GM19397 (cell line): ENCODE data around the gene PIEZO1.

Experiments used
- ATAC-seq: cut with Tn5 transposase; IDR thresholded peaks from one replicate; pipeline ENCODE4 v1.9.1; 2021; ENCODE audit warnings: mild to moderate bottlenecking, moderate library complexity; ENCODE audit not compliant: unreplicated experiment

Gene PIEZO1

DNA sequence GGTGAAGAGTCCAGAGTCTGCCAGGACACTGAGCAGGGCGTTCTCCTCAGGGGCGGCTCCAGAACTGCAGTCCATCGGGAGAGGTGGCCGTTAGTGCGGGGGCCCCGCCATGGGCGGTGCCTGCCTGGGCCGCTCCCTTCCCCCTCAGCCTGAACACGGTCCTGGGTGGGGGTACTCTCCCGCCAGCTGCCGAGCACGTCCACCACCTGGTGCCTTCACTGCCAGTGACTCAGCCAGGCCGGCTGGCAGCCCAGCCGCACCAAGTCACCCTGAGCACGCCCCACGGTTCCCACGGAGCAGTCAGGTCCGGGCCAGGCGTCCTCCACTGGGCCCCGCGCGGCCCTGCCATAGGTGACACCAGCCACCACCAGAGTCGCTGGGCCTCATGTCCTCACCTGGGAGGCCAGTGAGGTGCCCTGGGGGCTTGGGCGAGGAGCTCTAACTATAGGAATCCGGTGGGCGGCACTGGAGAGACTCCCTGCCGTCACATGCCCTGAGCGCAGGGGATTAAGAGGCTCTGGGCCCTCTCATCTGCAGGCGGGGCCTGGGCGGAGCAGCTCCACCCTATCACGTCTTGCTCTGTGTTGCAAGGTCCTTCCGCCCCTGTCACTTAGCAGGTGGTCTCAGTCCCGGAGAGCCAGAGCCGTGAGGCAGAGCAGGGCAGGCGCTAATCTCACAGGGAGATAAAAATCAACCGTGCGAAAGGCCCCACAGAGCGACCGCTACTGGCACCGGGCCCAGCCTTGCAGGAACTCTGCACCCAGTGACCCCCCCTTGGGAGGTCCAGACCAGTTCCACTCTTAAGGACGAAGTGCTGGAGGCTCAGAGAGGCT is 14.3 kb downstream of the PIEZO1 start:
- no peak for ATAC-seq

DNA sequence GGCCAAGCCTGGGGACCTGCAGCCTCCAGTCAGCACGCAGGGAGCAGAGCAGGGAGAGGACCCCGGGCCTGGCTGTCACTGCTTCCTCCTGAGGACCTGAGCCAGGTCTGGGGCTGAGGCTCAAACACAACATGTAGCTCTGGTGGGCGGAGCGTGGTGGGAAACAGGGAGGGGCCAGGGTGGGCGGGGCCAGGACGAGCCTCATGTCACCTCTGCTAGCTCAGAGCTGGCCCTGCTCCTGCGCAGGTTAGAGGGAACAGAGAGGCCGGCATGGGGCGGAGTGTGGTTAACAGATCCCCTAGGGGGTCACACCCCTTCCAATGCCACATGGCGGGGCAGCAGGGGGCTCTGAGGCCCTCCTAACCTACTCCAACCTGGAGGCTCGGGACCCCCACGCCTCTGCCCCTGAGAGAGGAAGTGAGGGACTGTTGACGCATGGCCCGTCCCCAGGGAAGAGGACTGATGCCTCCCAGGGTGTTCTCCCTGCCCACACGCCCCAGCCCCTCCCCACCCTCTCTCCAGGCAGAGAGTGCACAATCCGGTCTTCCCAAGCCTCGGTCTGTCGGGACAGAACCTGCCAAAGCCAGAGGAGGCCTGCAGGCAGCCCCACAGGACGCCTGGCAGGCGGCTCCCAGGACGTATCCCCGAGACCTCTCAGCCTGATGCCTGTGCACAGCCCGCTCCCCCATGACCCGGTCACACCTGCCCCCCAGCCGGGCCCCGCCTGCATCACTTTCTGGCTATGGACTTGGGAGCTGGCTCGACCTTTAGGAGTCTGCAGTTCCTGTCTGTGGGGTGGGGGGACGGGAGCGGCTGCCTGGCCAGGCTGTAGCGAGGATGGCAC is 15.2 kb downstream of the PIEZO1 start:
- ATAC-seq, result no peak

DNA sequence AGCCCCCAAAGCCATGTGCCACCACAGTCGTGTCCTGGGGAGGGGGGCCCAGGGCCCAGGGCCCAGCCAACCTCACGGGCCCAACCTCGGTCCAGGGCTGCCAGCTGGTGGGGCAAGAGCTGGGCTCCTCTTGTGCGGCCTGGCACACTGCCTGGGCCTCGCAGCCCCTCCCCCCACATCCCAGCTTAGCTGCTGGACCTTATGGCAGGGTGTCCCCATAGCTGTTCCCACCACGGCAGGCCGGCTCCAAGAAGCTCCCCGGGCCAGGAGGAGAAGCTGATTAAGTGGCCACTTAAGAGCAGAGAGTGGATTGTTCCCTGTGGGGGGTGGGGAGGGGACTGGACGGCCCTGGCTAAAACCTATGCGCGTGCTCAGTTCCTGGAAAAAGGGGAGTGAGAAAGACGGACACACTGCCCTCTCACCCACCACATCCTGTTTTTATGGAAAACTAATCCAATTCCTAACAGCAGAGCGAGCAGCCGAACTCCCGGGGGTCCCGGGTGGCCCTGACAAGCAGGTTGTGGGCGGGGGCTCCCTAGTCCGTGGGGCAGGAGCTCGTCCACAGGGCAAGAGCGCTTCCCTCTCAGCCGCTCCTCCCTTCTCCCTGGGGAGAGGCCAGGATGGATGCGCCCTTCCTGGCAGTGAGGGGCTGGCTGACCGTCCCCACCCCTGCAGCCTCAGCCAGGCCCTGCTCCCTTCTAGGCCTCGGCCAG is 16.8 kb downstream of the PIEZO1 start:
- ATAC-seq, result no peak

DNA sequence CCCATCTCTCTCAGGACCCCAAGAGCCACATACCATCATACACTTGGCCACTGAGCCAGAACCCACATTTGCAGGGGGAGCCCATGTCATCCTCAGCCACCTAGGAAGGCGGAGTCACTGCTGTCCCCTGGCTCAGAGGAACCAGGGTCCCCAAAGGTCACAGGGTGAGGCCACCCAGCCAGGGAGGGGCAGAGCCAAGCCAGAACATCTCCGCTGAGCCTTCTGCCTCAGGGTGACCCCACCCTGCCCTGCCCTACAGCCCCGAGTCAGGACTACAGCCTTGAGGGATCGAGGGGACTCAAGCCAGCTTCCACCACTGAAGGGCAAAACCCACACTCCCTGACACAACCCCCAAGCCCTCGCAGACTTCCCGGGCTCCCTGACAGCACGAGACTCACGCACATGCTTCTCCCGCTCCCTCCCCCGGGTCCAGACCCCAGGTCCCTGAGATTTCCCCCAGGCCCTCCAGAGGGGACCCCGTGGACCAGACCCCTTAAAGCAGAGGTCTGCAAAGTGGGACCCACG is 17.4 kb downstream of the PIEZO1 start:
- no peak for ATAC-seq

DNA sequence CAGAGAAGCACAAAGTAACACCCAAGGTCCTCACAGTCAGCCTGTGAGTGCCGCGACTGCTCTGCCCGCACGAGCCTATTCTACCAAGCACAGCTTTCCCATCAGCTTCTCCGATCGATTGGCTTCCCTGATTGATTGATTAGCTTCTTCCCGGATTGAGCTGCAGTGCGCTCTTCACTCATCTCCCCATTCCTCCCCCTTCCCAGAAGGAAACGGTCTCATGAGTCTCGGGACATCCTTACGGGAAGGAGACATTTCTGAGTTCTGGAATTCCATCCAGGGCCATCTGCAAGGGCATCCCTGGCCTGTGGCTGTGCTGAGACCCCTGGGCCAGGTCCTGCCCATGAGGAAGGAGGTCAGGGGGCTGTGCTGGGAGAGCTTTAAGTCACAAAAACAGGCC is 18.0 kb downstream of the PIEZO1 start:
- no peak for ATAC-seq

DNA sequence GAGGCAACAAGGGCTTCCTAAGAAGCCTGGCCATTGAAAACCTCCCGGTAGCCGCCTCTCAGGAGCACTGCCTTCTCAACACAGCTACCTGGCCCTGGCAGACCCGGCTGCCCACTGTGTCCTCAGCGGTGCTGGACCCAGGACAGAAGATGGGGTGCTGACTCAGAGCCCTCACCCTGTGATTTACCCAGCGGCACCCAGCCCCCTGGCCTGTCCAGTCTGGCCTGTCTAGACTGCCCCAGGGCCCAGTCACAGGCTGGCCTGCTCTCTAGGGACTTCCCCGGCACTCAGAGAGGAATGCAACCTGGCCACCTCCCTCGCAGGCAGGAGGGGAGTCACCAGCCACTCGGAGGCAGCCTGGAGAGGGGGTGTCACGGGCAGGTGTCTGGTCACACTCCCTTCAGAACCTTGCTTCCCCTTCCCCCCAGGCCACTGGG is 20.1 kb downstream of the PIEZO1 start:
- no peak for ATAC-seq

DNA sequence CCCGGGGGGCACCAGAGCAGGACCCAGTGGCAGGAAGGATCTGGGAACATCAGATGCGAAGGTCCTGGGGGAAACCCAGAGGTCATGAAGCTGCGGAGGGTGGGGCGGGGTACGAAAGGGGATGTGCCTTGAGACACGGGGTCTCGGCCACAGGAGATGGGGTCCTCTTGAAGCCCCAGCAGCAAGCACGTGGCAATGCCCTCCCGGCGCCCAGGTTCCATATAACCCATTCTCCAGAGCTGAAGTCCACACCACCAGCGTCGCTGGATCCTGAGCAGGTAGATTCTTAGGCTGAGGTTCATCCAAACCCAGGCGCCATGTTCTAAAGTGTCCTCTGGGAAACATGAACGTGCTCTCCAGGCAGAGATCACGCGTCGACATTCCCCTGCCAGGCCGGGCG is 20.9 kb downstream of the PIEZO1 start:
- ATAC-seq, result no peak

DNA sequence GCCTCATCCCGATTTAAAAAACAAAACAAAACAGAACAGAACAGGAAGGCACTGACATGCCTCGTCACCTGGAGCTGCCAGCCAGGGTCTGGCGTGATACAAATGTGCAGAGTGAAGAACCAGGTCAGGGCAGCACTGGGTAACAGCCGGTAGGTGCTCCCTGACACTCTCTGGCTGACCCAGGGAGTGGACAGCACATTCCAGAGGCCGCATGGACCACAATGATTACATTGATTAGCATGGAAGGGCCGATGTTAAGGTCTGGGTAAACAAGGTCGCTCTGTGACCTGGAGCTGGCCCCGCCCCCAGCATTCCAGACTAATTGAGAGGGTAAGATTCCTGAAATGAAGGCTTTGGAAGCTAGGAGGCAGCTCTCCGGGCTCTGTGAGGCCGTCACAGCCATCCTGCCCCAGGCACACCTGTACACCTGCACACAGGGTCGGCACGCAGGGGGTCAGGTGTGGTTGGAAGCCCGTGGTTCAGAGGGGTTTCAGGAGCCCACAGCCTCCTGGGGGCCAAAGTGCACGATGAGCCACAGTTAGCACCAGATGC is 21.4 kb downstream of the PIEZO1 start:
- no peak for ATAC-seq

DNA sequence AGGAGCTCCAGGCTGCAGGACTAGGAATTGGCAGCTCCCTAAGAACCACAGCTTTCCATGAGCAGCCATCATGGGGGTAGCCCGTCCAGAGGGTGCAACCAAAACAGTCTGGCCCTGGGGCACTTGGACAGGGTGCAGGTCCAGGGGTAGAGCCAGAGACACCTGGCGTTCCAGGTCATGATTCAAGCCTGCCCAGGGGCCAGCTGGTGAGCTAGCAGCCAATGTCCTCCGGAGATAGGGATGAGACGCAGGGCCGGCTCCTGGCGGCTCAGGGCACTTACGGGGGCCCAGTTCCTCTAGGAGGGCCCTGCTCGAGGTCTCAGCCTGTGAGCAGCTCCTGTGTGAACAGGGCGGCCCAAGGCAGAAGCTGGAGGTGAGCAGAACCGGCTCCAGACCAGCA is 22.1 kb downstream of the PIEZO1 start:
- ATAC-seq, result no peak

DNA sequence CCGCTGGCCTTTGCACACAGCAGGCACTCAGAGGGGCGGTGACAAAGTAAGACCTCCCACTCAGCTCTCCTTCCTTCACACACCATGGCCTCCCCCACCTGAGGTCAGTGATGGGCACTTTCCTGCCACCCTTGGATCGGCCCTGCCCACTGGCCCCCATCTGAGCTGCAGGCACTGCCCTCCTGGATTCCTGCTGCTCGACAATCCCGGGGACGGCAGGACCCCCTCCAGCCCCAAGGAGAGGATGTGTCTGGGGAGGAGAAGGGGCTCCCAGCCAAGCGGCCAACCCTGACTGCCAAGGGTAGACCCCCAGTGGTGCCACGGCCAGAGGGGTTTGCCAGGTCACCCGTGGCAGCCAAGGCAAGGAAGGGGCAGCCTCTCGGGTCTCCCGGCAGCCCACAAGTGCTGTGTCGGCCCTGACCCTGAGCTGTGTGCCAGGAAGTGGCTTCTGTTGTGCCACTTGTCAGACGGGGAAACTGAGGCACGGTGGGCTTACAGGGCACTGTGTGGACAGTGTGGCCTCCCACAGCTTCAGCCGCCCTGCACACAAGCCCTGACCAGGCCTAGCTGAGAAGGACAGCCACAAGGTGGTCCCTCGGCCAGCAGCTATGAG is 22.7 kb downstream of the PIEZO1 start:
- ATAC-seq, result no peak

DNA sequence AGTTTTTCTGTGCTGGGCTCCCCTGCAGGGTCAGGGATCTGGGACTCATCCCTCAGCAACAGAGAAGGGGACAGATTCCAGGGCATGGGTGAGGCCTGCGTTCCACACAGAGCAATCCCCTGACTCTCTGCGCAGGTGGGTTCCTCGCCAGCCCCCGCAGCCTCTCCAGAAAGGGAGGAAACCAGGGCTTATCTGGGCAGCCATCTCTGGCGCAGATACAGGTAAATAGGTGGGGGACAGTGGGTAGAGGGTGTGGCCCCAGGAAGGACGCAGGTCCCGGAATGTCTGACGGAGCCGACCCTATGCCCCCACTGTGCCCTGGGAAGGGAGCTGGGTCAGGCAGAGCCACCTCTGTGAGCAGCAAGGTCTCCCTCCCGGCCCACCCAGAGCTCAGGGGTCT is 23.2 kb downstream of the PIEZO1 start:
- ATAC-seq, result no peak

DNA sequence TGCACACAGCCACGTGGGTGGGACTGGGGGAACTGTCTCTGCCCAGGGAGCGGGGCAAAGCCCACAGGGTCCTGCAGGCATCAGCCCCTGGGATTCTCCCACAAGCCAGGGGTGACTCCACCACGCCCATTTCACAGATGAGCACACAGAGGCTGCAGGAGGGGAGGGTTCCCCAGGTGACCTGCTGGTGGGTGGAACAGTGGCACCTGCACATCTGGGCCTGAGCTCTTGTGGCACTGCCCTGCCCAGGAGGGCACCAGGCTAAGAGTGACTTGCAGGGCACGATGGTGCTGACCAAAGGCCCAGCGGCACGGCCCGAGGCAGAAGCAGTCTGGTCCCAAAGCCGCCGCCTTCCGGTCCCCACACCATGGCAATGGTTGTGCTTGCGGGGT is 23.9 kb downstream of the PIEZO1 start:
- ATAC-seq, result no peak

DNA sequence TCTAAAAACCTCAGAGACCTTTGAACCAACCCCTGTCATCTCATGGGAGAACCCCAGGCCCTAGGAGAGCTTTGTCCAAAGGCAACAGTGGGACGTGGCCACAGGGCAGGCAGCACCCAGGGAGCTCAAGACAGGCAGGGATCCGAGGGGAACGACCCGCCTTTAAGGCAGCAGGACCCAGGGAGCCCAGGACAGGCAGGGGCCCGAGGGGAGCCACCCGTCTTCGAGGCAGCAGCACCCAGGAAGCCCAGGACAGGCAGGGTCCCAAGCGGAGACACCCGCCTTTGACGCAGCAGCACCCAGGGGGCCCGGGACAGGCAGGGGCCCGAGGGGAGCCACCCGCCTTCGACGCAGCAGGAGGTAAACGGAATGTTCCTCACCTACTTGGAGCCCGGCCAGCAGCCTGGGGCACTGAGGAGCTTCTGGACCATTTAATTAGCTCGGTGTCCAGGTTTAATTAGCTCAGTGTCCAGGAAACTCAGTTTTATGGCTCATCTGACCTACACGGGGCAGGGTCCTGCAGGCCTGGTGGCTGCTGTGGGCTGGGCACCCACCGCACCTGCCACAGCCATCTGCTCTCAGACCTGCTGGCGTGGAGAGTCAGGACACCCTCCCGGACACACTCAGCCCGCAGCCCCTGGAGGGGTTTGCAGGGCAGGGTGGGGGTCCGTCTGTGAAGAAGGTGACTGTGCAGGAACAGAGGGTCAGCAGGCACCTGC is 24.4 kb downstream of the PIEZO1 start:
- no peak for ATAC-seq

DNA sequence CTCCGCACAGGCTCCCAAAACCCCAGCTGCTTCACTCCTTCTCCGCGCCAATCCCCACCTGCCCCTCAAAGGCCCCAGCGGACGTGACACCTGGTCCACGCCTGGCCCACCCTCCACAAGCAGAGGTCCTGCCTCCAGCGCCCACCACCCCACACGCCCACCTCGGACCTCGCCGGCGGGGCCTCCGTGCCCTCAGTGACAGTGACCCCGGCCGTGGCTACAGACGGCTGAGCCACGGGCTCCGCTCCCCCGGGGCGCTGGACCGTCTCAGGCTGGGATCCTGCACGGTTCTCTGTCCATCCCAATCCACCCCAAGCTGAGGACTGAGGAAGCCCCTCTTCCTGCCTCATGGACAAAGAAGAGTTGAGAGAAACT is 25.1 kb downstream of the PIEZO1 start:
- no peak for ATAC-seq

DNA sequence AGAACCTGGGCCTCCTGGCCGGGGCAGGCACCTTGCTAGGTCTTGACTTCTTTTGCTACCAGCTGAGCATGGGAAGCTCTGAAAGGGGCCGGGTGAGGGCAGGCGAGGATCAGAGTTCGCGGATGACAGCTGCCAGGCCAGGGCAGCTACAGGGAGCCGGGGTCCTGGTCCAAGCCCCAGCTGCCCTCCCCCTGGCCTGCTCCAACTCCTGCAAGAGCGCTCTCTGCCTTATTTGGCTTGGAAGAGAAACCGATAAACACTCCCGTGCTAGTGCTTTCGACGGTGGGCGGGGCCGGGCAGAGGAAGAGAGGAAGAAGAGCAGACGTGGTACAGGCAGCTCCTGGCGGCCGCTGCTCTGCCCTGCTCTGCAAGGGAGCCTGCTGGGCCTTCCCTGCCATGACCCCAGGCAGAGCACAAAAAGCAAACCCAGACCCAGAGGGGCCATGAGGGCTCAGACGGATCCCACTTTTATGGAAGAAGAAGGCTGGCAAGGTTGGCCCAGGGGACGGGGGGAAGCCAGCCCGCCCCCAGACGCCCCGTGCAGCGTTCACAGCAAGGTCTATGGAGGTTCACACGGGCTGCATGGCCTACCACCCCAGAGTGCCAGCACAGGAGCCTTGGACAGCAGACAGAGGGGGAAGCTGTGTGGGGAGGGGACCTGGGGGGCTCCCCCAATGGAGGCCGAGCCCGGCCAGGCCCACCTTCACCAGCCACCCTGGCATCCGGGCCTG is 25.6 kb downstream of the PIEZO1 start:
- ATAC-seq, result no peak

DNA sequence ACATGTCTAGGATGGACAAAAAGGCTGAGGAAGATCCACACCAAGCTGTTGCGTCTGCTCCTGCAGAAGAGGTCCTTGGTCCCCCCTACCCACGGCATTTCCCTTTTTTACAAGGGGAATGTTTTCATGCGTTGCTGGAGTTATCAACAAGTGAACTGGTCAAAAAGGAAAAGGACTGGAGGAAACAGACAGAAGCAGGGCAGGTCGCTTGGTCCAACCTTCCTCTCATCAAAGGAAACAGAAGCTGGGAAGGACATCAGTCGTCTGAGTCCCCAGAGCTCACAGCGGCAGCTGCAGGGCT is 26.1 kb downstream of the PIEZO1 start:
- no peak for ATAC-seq

DNA sequence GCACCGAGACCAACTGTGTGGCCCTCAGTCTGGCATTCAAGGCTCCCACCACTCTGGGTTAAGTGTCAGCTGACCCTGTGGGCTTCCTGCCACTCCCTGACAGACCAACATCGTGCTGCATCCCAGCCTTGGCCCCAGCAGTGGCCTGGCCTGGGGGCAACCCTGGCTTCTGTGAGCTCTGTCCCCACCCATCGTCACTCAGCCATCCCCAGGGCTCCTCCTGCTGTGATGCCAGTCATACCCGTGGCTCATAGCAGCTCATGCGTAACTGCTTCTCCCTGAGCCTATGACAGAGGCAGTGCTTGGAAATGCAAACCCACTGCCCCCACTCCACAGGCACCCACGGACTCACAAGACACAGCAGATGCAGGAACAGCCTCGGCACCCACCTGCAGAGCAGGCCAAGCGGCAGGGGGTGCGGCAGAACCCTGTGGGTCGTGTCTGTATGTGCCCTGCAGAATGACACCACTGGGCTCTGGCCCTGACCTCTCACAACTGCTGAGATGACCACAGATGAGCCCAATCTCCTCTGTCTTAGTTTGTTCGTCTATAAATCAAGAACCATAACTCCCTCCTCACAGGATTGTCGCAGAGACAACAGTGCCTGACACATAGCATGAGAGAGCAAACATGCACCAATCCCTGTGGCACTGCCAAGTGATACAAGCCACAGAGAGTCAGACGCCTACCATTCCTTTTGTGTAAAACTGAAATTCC is 26.6 kb downstream of the PIEZO1 start:
- ATAC-seq, result no peak

DNA sequence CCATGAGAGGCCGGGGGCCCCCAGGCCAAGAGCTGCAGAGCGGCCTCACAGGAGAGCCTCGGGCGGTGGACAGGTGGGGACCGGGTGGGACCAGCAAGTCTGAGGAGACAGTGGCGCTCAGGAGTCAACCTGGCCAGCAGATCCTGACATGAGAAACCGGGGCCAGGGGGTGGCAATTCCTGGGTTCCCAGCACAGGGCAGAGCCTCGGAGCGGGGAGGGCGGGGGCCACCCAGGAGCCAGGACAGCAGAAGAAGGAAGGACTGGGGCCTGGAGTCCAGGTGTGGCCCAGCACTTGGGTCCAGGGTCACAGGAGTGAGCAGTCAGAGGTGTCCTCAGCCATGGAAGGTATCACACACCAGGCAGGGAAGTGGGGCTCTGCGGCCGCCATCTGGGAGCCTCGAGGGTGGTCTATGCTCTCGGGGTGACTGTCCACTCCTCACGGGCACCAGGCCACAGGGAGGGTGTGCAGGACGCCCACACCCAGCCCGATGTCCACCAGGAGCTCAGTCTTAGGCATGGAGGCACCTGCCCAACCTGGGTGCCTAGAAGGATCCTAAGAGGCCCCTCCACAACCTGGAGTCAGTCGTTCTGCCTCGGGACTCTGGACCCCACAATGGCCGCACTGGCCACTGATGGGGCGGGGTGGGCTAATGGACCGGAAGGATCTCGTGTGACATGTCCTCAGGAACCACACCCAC is 29.1 kb downstream of the PIEZO1 start:
- ATAC-seq, result no peak
